Liver (tissue), 9 donors: ENCODE measurements around the gene ALDH1A1. TPM values are rescaled to one million over a fixed set of nuclear protein-coding genes. Genes with fewer than 3 reads are reported as not detected.

Experiments
- DNase-seq: peaks from one replicate; pipeline ENCODE4 v3.0.0-alpha.2; 2017; ENCODE audit warnings: low spot score
- H3K27ac ChIP-seq, 2 donors: one replicate each; pipeline ENCODE4 v1.7.0; 2013; ENCODE audit warnings: inconsistent platforms in 2 of 2, low read length in 2 of 2, control low read depth in 1 of 2, low read depth in 1 of 2, mild to moderate bottlenecking in 1 of 2
- H3K27me3 ChIP-seq, 4 donors: one replicate each; pipeline versions ENCODE4 v1.6.1 to v1.7.0; 2013; ENCODE audit warnings: low read length in 3 of 4, inconsistent platforms in 1 of 4, mild to moderate bottlenecking in 1 of 4, moderate library complexity in 1 of 4; ENCODE audit not compliant: control insufficient read depth in 4 of 4, insufficient read depth in 4 of 4
- H3K36me3 ChIP-seq, 4 donors: one replicate each; pipeline versions ENCODE4 v1.6.1 to v1.7.0; 2013; ENCODE audit warnings: low read length in 3 of 4, mild to moderate bottlenecking in 3 of 4, low read depth in 1 of 4, moderate library complexity in 1 of 4; ENCODE audit not compliant: control insufficient read depth in 4 of 4, insufficient read depth in 3 of 4
- H3K4me1 ChIP-seq, 4 donors: one replicate each; pipeline versions ENCODE4 v1.6.1 to v1.7.0; 2013; ENCODE audit warnings: low read length in 3 of 4, mild to moderate bottlenecking in 3 of 4, moderate library complexity in 1 of 4; ENCODE audit not compliant: control insufficient read depth in 4 of 4, insufficient read depth in 4 of 4
- H3K4me3 ChIP-seq, 3 donors: one replicate each; pipeline versions ENCODE4 v1.6.1 to v1.7.0; 2013; ENCODE audit warnings: low read length in 3 of 3, control low read depth in 1 of 3, low read depth in 1 of 3, mild to moderate bottlenecking in 1 of 3
- H3K9ac ChIP-seq, 2 donors: one replicate each; pipeline ENCODE4 v1.7.0; 2013; ENCODE audit warnings: low read length in 2 of 2, mild to moderate bottlenecking in 2 of 2, moderate library complexity in 2 of 2, control low read depth in 1 of 2, low read depth in 1 of 2
- H3K9me3 ChIP-seq, 4 donors: one replicate each; pipeline versions ENCODE4 v1.6.1 to v1.7.0; 2013; ENCODE audit warnings: low read length in 3 of 4; ENCODE audit not compliant: control insufficient read depth in 4 of 4
- EGR1 ChIP-seq, 2 donors: IDR thresholded peaks; 2 replicates each; pipeline ENCODE4 v1.6.1; 2016 to 2018; ENCODE audit warnings: antibody characterized with exemption in 2 of 2, low read depth in 2 of 2
- FOXA1 ChIP-seq: IDR thresholded peaks from 2 replicates; pipeline ENCODE4 v1.6.1; 2016; ENCODE audit warnings: antibody characterized with exemption
- FOXA2 ChIP-seq: IDR thresholded peaks from 2 replicates; pipeline ENCODE4 v1.6.1; 2016; ENCODE audit warnings: antibody characterized with exemption
- GABPA ChIP-seq, 2 donors: IDR thresholded peaks in 1 of 2; conservative IDR thresholded peaks in 1 of 2; 2 replicates each; pipeline ENCODE4 v1.6.1; 2016; ENCODE audit warnings: antibody characterized with exemption in 2 of 2, mild to moderate bottlenecking in 1 of 2, moderate library complexity in 1 of 2
- HNF4A ChIP-seq, 2 donors: conservative IDR thresholded peaks; 2 replicates each; pipeline ENCODE4 v1.6.1; 2016; ENCODE audit warnings: antibody characterized with exemption in 2 of 2, mild to moderate bottlenecking in 2 of 2
- HNF4G ChIP-seq: IDR thresholded peaks from 2 replicates; pipeline ENCODE4 v1.6.1; 2016; ENCODE audit warnings: antibody characterized with exemption
- JUND ChIP-seq, 2 donors: IDR thresholded peaks; 2 replicates each; pipeline ENCODE4 v1.6.1; 2016; ENCODE audit warnings: antibody characterized with exemption in 2 of 2
- NR2F2 ChIP-seq: IDR thresholded peaks from 2 replicates; pipeline ENCODE4 v1.6.1; 2016; ENCODE audit warnings: antibody characterized with exemption
- RAD21 ChIP-seq, 2 donors: IDR thresholded peaks; 2 replicates each; pipeline ENCODE4 v1.6.1; 2016; ENCODE audit warnings: antibody characterized with exemption in 2 of 2, mild to moderate bottlenecking in 2 of 2
- RXRA ChIP-seq, 2 donors: IDR thresholded peaks; 2 replicates each; pipeline ENCODE4 v1.6.1; 2017 to 2018; ENCODE audit warnings: antibody characterized with exemption in 2 of 2, mild to moderate bottlenecking in 1 of 2
- SP1 ChIP-seq: IDR thresholded peaks from 2 replicates; pipeline ENCODE4 v1.6.1; 2018; ENCODE audit warnings: antibody characterized with exemption, mild to moderate bottlenecking
- TAF1 ChIP-seq: conservative IDR thresholded peaks from 2 replicates; pipeline ENCODE4 v1.6.1; 2016; ENCODE audit warnings: antibody characterized with exemption, mild to moderate bottlenecking
- YY1 ChIP-seq: IDR thresholded peaks from 2 replicates; pipeline ENCODE4 v1.6.1; 2016; ENCODE audit warnings: antibody characterized with exemption, mild to moderate bottlenecking
- WGBS: extraction: QIAGEN DNeasy Blood & Tissue Kit; methylation state at CpG from one replicate; pipeline ENCODE4 v1.1.7; 2013; 5-methylcytosine and 5-hydroxymethylcytosine counted together
- polyA plus RNA-seq, 2 donors: library from polyadenylated mRNA; stranded (reverse) in 1 of 2; unstranded in 1 of 2; fragments of 200-250 nt in 1 of 2; fragments of >200 nt in 1 of 2; fragmentation: Nextera tagmentation in 1 of 2; extraction: Ambion mirVana in 1 of 2; gene quantifications; one replicate each; pipeline versions ENCODE4 v1.2.1 to v1.2.3, GENCODE V29; 2013 to 2015
- total RNA-seq, 2 donors: library from RNA; depleted of rRNA; stranded (reverse); fragments of >200 nt; gene quantifications; one replicate each; pipeline ENCODE4 v1.2.3, GENCODE V29; 2014
- TF ChIP-seq, protein P1 (sequence below): IDR thresholded peaks from 2 replicates; pipeline ENCODE4 v1.6.1; 2016; ENCODE audit warnings: antibody characterized with exemption
- TF ChIP-seq, protein P2 (sequence below): IDR thresholded peaks from 2 replicates; pipeline ENCODE4 v1.6.1; 2016; ENCODE audit warnings: antibody characterized with exemption
- TF ChIP-seq, protein P3 (sequence below): IDR thresholded peaks from 2 replicates; pipeline ENCODE4 v1.6.1; 2016; ENCODE audit warnings: antibody characterized with exemption
- TF ChIP-seq, protein P4 (sequence below): fragments of 150-350 bp; IDR thresholded peaks from 2 replicates; pipeline ENCODE4 v1.5.1; 2017; ENCODE audit warnings: improper control_type of control experiment, low read depth, low read length; ENCODE audit not compliant: missing input control
- donor health status: healthy.
- donor health status: healthy.
- donor health status: healthy.
- donor health status: healthy.
- donor health status: healthy.

The ALDH1A1 gene
- total and polyA plus RNA-seq, 4 donors, result 118 to 433 (median 193) TPM

DNA sequence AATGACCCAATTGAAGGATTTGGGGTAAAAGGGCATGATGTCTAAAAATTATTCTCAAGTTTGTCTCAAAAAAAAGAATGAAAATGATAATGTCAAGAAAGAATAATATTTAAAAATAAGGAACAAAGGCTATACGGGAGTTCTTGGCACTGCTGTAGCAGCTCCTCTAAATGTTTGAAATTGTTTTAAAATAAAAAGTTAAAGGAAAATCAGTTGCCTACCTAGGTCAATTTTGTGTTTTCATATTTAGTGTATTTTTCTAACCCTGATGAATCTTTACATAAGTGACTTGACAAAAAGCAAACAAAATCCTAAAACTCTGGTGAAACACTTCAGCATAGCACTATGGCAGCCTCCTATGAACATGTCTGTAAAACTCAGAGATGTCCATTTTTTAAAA lies 56.4 kb downstream of the ALDH1A1 start:
- DNase-seq, result no peak
- WGBS, result 91% methylated on average over 1 of the region's 1 CpG
- Histone ChIP-seq H3K9ac (no peak overlapping the region), H3K4me1 (no peaks in the 10 kb centered on the region), H3K4me3 (no peak overlapping the region), H3K9me3 (no peaks in the 10 kb centered on the region), H3K27me3 (no peaks in the 10 kb centered on the region), H3K27ac (no peak overlapping the region), H3K36me3 (peaks cover 4 to 40% (median 20%) of the 10 kb centered on the region in 4 donors)
- TF ChIP-seq RXRA (IDR thresholded peaks at IDR 0.05) (no peak), RAD21 (IDR thresholded peaks at IDR 0.05) (no peak)

DNA sequence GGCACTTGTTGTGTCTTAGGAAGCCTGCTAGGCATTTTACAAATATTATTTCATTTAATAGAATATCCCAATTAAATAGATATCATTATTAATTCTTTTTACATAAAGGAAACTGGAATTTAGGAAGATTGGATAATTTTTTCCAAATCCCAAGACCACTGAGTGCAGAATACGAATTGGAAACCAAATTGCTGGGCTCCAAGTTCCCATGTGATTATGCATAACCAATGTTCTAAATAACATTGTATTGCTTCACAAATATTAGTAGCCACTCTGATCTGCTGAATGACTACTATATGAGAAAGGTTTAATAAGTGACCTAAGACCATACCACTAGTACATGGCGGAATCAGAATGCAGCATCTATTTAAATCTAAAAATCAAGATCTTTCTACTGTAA lies 57.7 kb downstream of the ALDH1A1 start:
- Histone ChIP-seq H3K27ac (no peak overlapping the region), H3K27me3 (no peaks in the 10 kb centered on the region), H3K9me3 (no peaks in the 10 kb centered on the region), H3K9ac (no peak overlapping the region), H3K36me3 (peaks cover 1 to 36% (median 13%) of the 10 kb centered on the region in 4 donors), H3K4me3 (no peak overlapping the region), H3K4me1 (no peaks in the 10 kb centered on the region)
- 98% methylated on average over 2 of the region's 2 CpGs for WGBS
- DNase-seq, result no peak
- TF ChIP-seq, protein P1, sequence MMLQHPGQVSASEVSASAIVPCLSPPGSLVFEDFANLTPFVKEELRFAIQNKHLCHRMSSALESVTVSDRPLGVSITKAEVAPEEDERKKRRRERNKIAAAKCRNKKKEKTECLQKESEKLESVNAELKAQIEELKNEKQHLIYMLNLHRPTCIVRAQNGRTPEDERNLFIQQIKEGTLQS, result no peak
- no peak for TF ChIP-seq NR2F2
- TF ChIP-seq TAF1, result no peak
- TF ChIP-seq HNF4A (conservative IDR thresholded peaks at IDR 0.05), result no peak

DNA sequence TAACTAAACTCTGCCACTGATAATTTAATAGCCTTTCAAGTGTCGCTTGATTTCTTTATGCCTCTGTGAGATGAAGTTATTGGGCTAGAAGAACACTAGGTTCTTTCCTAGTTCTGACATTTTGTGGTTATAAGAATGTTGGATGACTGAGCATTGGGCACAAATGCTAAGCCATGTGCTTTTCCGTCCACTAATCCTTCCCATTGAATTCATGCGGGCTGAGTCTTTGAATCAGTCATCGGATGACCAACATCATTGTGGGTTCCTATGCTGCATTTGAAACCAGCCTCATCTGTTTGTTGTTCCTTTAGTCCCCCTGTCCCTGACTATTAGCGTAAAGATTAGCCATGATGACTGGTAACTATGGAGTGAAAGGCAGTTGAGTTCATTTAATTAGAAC lies 58.5 kb downstream of the ALDH1A1 start:
- H3K27me3 ChIP-seq, result no peaks in the 10 kb centered on the region
- no peak overlapping the region for H3K4me3 ChIP-seq
- H3K36me3 ChIP-seq, result peaks cover 0 to 36% (median 10%) of the 10 kb centered on the region in 4 donors
- 98% methylated on average over 5 of the region's 5 CpGs for WGBS
- no peak overlapping the region for H3K9ac ChIP-seq
- H3K4me1 ChIP-seq, result no peaks in the 10 kb centered on the region
- no peaks in the 10 kb centered on the region for H3K9me3 ChIP-seq
- no peak for DNase-seq
- TF ChIP-seq FOXA2 (no peak), TAF1 (no peak), SP1 (no peak), EGR1 (IDR thresholded peaks at IDR 0.05; ENCODE audit: low read depth in 2 of 2) (no peak), HNF4G (no peak), FOXA1 (no peak), HNF4A (conservative IDR thresholded peaks at IDR 0.05) (no peak), GABPA (IDR thresholded peaks at IDR 0.05 in 1 of 2, conservative IDR thresholded peaks at IDR 0.05 in 1 of 2) (no peak), JUND (IDR thresholded peaks at IDR 0.05) (no peak), RAD21 (IDR thresholded peaks at IDR 0.05) (no peak), YY1 (no peak)
- TF ChIP-seq, protein P2, sequence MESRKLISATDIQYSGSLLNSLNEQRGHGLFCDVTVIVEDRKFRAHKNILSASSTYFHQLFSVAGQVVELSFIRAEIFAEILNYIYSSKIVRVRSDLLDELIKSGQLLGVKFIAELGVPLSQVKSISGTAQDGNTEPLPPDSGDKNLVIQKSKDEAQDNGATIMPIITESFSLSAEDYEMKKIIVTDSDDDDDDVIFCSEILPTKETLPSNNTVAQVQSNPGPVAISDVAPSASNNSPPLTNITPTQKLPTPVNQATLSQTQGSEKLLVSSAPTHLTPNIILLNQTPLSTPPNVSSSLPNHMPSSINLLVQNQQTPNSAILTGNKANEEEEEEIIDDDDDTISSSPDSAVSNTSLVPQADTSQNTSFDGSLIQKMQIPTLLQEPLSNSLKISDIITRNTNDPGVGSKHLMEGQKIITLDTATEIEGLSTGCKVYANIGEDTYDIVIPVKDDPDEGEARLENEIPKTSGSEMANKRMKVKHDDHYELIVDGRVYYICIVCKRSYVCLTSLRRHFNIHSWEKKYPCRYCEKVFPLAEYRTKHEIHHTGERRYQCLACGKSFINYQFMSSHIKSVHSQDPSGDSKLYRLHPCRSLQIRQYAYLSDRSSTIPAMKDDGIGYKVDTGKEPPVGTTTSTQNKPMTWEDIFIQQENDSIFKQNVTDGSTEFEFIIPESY, result no peak
- TF ChIP-seq, protein P3, sequence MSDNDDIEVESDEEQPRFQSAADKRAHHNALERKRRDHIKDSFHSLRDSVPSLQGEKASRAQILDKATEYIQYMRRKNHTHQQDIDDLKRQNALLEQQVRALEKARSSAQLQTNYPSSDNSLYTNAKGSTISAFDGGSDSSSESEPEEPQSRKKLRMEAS, result no peak
- TF ChIP-seq, protein P4, sequence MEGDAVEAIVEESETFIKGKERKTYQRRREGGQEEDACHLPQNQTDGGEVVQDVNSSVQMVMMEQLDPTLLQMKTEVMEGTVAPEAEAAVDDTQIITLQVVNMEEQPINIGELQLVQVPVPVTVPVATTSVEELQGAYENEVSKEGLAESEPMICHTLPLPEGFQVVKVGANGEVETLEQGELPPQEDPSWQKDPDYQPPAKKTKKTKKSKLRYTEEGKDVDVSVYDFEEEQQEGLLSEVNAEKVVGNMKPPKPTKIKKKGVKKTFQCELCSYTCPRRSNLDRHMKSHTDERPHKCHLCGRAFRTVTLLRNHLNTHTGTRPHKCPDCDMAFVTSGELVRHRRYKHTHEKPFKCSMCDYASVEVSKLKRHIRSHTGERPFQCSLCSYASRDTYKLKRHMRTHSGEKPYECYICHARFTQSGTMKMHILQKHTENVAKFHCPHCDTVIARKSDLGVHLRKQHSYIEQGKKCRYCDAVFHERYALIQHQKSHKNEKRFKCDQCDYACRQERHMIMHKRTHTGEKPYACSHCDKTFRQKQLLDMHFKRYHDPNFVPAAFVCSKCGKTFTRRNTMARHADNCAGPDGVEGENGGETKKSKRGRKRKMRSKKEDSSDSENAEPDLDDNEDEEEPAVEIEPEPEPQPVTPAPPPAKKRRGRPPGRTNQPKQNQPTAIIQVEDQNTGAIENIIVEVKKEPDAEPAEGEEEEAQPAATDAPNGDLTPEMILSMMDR, result no peak
- TF ChIP-seq, protein P1, result no peak
- no peak overlapping the region for H3K27ac ChIP-seq
